Coronary artery (tissue), 2 donors: ENCODE results near the gene SEC61A2.

ENCODE experiments used
- DNase-seq: peaks from one replicate; pipeline ENCODE4 v3.0.0-alpha.2; 2017; ENCODE audit warnings: low spot score
- H3K27ac ChIP-seq, 2 donors: fragments of 200-600 bp; sonication (generic); one replicate each; pipeline ENCODE4 v1.5.1; 2016 to 2019
- H3K4me3 ChIP-seq: fragments of 200-600 bp; sonication (generic); 2 replicates; pipeline ENCODE4 v1.5.1; 2016; ENCODE audit warnings: mild to moderate bottlenecking, moderate library complexity
- TF ChIP-seq, protein P1 (sequence below): fragments of 200-600 bp; sonication (generic); IDR thresholded peaks from one replicate; pipeline ENCODE4 v1.5.1; 2019; ENCODE audit warnings: antibody characterized with exemption

SEC61A2 gene

GRCh38 chr10:12177642-12178041 is 48.2 kb downstream of the SEC61A2 start:
- no peak overlapping the region for H3K4me3 ChIP-seq
- DNase-seq: no peak
- TF ChIP-seq, protein P1, sequence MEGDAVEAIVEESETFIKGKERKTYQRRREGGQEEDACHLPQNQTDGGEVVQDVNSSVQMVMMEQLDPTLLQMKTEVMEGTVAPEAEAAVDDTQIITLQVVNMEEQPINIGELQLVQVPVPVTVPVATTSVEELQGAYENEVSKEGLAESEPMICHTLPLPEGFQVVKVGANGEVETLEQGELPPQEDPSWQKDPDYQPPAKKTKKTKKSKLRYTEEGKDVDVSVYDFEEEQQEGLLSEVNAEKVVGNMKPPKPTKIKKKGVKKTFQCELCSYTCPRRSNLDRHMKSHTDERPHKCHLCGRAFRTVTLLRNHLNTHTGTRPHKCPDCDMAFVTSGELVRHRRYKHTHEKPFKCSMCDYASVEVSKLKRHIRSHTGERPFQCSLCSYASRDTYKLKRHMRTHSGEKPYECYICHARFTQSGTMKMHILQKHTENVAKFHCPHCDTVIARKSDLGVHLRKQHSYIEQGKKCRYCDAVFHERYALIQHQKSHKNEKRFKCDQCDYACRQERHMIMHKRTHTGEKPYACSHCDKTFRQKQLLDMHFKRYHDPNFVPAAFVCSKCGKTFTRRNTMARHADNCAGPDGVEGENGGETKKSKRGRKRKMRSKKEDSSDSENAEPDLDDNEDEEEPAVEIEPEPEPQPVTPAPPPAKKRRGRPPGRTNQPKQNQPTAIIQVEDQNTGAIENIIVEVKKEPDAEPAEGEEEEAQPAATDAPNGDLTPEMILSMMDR: no peak
- no peak overlapping the region for H3K27ac ChIP-seq

DNA sequence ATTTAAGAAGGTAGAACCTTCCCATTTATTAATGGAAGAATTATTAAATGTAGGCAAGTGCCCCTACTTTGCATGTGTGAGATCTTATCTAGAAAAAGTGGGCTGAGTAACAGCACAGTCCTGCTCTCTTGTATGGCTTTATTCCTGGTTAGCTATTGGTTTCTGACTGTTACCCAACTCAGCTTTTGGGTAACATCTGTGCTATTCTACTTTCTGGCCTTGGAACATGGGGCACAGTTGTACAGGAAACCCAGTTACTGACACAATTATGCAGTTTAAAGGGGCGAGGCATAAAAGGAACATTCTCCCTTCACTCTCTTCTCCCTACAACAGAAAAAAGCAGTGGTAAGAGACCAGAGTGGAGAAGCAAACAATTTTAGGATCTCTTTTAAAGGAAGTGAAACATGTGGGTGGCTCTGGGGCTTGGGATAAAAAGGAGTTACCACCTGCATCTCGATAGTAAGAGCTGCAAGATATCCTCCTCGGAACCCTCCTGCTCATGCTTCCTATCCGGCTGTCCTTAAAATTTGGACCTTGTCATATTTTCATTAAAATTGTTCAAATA is 50.2 kb downstream of the SEC61A2 start:
- TF ChIP-seq, protein P1: no peak
- Histone ChIP-seq H3K4me3 (no peak overlapping the region), H3K27ac (no peak overlapping the region)
- DNase-seq: no peak

DNA sequence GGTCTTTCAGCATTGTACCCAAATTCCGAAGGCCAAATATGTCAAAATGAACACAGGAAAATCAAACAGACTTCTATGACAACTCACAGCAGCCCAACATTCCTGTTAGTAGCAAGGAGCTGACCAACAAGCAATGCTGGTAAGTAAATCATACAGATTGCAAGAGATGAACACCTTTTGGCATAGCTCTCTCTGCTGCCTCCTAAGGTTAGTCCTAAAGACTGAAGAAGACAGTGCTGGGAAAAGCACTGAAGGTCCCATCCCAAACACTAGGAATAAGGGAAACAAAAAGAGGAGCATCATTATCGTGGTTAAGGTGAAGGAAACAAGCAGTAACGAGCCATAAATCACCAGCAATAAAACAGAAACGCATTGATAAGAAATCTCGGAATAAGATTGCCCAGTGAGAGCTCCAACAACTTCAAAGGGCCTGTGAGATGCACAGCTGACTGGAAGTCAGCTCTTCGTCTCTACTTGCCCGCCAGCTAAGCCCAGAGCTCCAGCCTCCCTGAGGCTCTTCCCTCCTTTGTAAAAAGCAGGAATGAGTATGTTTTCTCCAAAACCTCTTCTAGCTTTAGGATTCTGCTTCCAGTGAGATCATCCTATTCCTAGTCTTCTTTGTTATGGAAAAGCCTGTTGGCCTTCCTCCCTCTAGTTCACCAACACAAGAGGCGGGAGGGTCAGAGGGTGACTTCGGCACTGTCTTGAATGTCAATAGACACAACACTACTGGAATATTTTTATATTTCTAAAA is 50.9 kb downstream of the SEC61A2 start:
- TF ChIP-seq, protein P1: no peak
- Histone ChIP-seq H3K4me3 (no peak overlapping the region), H3K27ac (no peak overlapping the region)
- DNase-seq: no peak

GRCh38 chr10:12181065-12181775 is 51.7 kb downstream of the SEC61A2 start:
- TF ChIP-seq, protein P1: no peak
- no peak for DNase-seq
- H3K27ac ChIP-seq: no peak overlapping the region
- H3K4me3 ChIP-seq: no peak overlapping the region

DNA sequence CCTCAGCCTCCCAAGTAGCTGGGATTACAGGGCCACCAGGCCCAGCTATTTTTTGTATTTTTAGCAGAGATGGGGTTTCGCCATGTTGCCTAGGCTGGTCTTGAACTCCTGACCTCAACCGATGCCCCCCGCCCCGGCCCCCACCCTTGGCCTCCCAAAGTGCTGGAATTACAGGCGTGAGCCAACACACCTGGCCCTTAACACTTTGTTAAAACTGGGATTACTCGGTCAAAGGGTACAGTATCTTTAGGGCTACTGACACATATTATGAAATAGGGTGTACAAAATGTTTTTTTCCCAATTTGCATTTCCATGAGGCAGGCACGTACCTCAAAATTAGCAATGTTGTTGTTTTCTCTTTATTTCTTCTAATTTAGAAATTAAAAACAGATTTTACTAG is 54.7 kb downstream of the SEC61A2 start:
- Histone ChIP-seq H3K27ac (no peak overlapping the region), H3K4me3 (no peak overlapping the region)
- TF ChIP-seq, protein P1: no peak
- DNase-seq: no peak

- no peak for DNase-seq
Observed at GRCh38 chr10:12186323-12186722, 56.8 kb downstream of the SEC61A2 start.

More at GRCh38 chr10:12186323-12186722, 56.8 kb downstream of the SEC61A2 start:
- H3K27ac ChIP-seq: no peak overlapping the region
- TF ChIP-seq, protein P1: no peak
- no peak overlapping the region for H3K4me3 ChIP-seq
